Neural cell (in vitro differentiated cells): ENCODE data around the gene AGMAT.

Source experiments
- TAF1 ChIP-seq: IDR thresholded peaks from 2 replicates; pipeline ENCODE4 v1.6.1; 2012; ENCODE audit warnings: low read depth
- TF ChIP-seq, protein P1 (sequence below): fragments of 450-650 bp; IDR thresholded peaks from 2 replicates; pipeline ENCODE4 v1.5.1; 2014; ENCODE audit warnings: antibody characterized with exemption, mild to moderate bottlenecking, moderate library complexity; ENCODE audit not compliant: poor library complexity, severe bottlenecking

DNA sequence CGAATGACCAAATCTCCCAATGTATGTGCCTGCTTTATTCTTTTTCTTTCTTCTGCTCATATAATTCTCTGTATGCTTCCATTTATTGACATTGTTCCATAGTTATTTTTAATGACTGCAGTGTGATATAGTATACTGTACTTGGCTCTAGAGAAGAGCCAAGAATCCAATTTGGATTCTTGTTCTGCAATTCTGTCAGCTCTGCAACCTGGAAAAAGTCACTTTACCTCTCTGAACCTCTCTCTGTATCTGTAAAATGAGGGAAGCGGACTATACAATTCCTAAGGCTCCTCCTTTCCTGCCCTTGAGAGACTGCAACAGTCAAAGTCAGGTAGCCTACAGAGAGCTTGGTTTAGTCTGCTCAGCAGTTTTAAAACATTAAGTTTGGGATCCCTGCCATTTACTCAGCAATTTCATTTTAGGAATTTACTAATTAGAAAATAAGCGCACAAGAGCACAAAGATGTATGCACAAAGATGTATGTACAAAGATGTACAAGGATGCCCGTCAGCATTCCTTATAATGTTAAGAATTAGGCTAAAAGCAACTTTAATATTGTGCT, 43.5 kb downstream of the AGMAT start:
- no peak for TF ChIP-seq TAF1
- TF ChIP-seq, protein P1, sequence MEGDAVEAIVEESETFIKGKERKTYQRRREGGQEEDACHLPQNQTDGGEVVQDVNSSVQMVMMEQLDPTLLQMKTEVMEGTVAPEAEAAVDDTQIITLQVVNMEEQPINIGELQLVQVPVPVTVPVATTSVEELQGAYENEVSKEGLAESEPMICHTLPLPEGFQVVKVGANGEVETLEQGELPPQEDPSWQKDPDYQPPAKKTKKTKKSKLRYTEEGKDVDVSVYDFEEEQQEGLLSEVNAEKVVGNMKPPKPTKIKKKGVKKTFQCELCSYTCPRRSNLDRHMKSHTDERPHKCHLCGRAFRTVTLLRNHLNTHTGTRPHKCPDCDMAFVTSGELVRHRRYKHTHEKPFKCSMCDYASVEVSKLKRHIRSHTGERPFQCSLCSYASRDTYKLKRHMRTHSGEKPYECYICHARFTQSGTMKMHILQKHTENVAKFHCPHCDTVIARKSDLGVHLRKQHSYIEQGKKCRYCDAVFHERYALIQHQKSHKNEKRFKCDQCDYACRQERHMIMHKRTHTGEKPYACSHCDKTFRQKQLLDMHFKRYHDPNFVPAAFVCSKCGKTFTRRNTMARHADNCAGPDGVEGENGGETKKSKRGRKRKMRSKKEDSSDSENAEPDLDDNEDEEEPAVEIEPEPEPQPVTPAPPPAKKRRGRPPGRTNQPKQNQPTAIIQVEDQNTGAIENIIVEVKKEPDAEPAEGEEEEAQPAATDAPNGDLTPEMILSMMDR: no peak
